Measurements from ENCODE around the gene ROCK1. TPM values are rescaled to one million over a fixed set of nuclear protein-coding genes. Genes with fewer than 3 reads are reported as not detected.
"Not testable (repeated sequence)": the region's sequence is repeated elsewhere in the genome, so short reads cannot be mapped to it uniquely, and the experiment has no call there.

ROCK1 gene
- total RNA-seq, 1 donor from 2014 or later = 59.0 TPM

GRCh38 chr18:21052385-21052784, 59.2 kb downstream of the ROCK1 start:
- no peak for DNase-seq

- DNase-seq = no peak
Measured at GRCh38 chr18:21051620-21052019, 60.0 kb downstream of the ROCK1 start.

GRCh38 chr18:21049306-21049705, 62.3 kb downstream of the ROCK1 start:
- DNase-seq = no peak

GRCh38 chr18:21047126-21047525, 64.5 kb downstream of the ROCK1 start:
- DNase-seq = no peak

- no peak for DNase-seq
Measured at GRCh38 chr18:21040466-21040865, 71.1 kb downstream of the ROCK1 start.

- no peak for DNase-seq
Measured at GRCh38 chr18:21038201-21038600, 73.4 kb downstream of the ROCK1 start.

- no peak for DNase-seq
Measured at GRCh38 chr18:21031845-21032244, 79.8 kb downstream of the ROCK1 start.

- not testable (repeated sequence) for DNase-seq
Measured at GRCh38 chr18:21018257-21018656, 93.4 kb downstream of the ROCK1 start.

- DNase-seq = no peak
Measured at GRCh38 chr18:21012308-21012707, 99.3 kb downstream of the ROCK1 start.

GRCh38 chr18:21004726-21005125, 106.9 kb downstream of the ROCK1 start:
- DNase-seq = peak; percentile 27

GRCh38 chr18:21000667-21001066, 110.9 kb downstream of the ROCK1 start:
- no peak for DNase-seq

- DNase-seq = no peak
Measured at GRCh38 chr18:20997371-20997770, 114.2 kb downstream of the ROCK1 start.

- DNase-seq = no peak
Measured at GRCh38 chr18:20996418-20996817, 115.2 kb downstream of the ROCK1 start.

GRCh38 chr18:20988726-20989125, 122.9 kb downstream of the ROCK1 start:
- DNase-seq = no peak

- no peak for DNase-seq
Measured at GRCh38 chr18:20975077-20975476, 136.5 kb downstream of the ROCK1 start.

GRCh38 chr18:20971886-20972267, 139.7 kb downstream of the ROCK1 start:
- DNase-seq = no peak

- no peak for DNase-seq
Measured at GRCh38 chr18:20966795-20967194, 144.8 kb downstream of the ROCK1 start.

- DNase-seq = no peak
Measured at GRCh38 chr18:20963027-20963426, 148.6 kb downstream of the ROCK1 start.

GRCh38 chr18:20960735-20961134, 150.9 kb downstream of the ROCK1 start:
- DNase-seq = no peak

GRCh38 chr18:20950827-20951226, 160.8 kb downstream of the ROCK1 start:
- DNase-seq = not testable (repeated sequence)

Small RNA genes lying within 50 kb of the gene (small RNA-seq; reads per million reads assigned to genes)
- not detected for gene RNU6-120P (ENCODE audit: low replicate concordance)

Other genes starting within 250 kb of the ROCK1 start
- 4.2 TPM for gene GREB1L, start 130.4 kb upstream of the ROCK1 start, total RNA-seq